ENCODE measurements around the gene AMBP. TPM values are rescaled to one million over a fixed set of nuclear protein-coding genes. Genes with fewer than 3 reads are reported as not detected.

Gene AMBP
- total RNA-seq, 1 donor from 2014 or later, result not detected

GRCh38 chr9:114091711-114092110 is 13.6 kb upstream of the AMBP start:
- no peak for TF ChIP-seq CTCF (IDR thresholded peaks at IDR 0.05; ENCODE audit: insufficient read depth, low read length, severe bottlenecking)
- no peak for FAIRE-seq
- Histone ChIP-seq H3K4me3 (ENCODE audit: low read depth, low read length) (no peak overlapping the region), H3K27me3 (ENCODE audit: control insufficient read depth, insufficient read depth, low read length) (peaks cover 5% of the 10 kb centered on the region), H3K36me3 (ENCODE audit: control insufficient read depth, insufficient read depth, low read length) (no peaks in the 10 kb centered on the region)
- no peak for DNase-seq (ENCODE audit: low read depth)

GRCh38 chr9:114090798-114091197 is 12.7 kb upstream of the AMBP start:
- Histone ChIP-seq H3K27me3 (ENCODE audit: control insufficient read depth, insufficient read depth, low read length) (peaks cover 5% of the 10 kb centered on the region), H3K36me3 (ENCODE audit: control insufficient read depth, insufficient read depth, low read length) (no peaks in the 10 kb centered on the region), H3K4me3 (ENCODE audit: low read depth, low read length) (no peak overlapping the region)
- TF ChIP-seq CTCF (IDR thresholded peaks at IDR 0.05; ENCODE audit: insufficient read depth, low read length, severe bottlenecking), result no peak
- DNase-seq (ENCODE audit: low read depth) (no peak), FAIRE-seq (no peak)

GRCh38 chr9:114089206-114089840 is 11.2 kb upstream of the AMBP start:
- FAIRE-seq (no peak), DNase-seq (ENCODE audit: low read depth) (no peak)
- H3K36me3 ChIP-seq (ENCODE audit: control insufficient read depth, insufficient read depth, low read length), result no peaks in the 10 kb centered on the region
- peaks cover 5% of the 10 kb centered on the region for H3K27me3 ChIP-seq (ENCODE audit: control insufficient read depth, insufficient read depth, low read length)
- no peak overlapping the region for H3K4me3 ChIP-seq (ENCODE audit: low read depth, low read length)
- no peak for TF ChIP-seq CTCF (IDR thresholded peaks at IDR 0.05; ENCODE audit: insufficient read depth, low read length, severe bottlenecking)

GRCh38 chr9:114088571-114089170 is 10.6 kb upstream of the AMBP start:
- Histone ChIP-seq H3K36me3 (ENCODE audit: control insufficient read depth, insufficient read depth, low read length) (no peaks in the 10 kb centered on the region), H3K4me3 (ENCODE audit: low read depth, low read length) (no peak overlapping the region), H3K27me3 (ENCODE audit: control insufficient read depth, insufficient read depth, low read length) (peaks cover 5% of the 10 kb centered on the region)
- DNase-seq (ENCODE audit: low read depth) (no peak), FAIRE-seq (peak; percentile 64)
- no peak for TF ChIP-seq CTCF (IDR thresholded peaks at IDR 0.05; ENCODE audit: insufficient read depth, low read length, severe bottlenecking)

GRCh38 chr9:114087721-114088120 is 9.6 kb upstream of the AMBP start:
- Histone ChIP-seq H3K36me3 (ENCODE audit: control insufficient read depth, insufficient read depth, low read length) (no peaks in the 10 kb centered on the region), H3K4me3 (ENCODE audit: low read depth, low read length) (no peak overlapping the region), H3K27me3 (ENCODE audit: control insufficient read depth, insufficient read depth, low read length) (peaks cover 5% of the 10 kb centered on the region)
- no peak for DNase-seq (ENCODE audit: low read depth)
- no peak for TF ChIP-seq CTCF (IDR thresholded peaks at IDR 0.05; ENCODE audit: insufficient read depth, low read length, severe bottlenecking)
- FAIRE-seq, result no peak

GRCh38 chr9:114086607-114087006 is 8.5 kb upstream of the AMBP start:
- FAIRE-seq, result no peak
- no peaks in the 10 kb centered on the region for H3K36me3 ChIP-seq (ENCODE audit: control insufficient read depth, insufficient read depth, low read length)
- no peak overlapping the region for H3K4me3 ChIP-seq (ENCODE audit: low read depth, low read length)
- TF ChIP-seq CTCF (IDR thresholded peaks at IDR 0.05; ENCODE audit: insufficient read depth, low read length, severe bottlenecking), result no peak
- DNase-seq (ENCODE audit: low read depth), result no peak
- peaks cover 5% of the 10 kb centered on the region for H3K27me3 ChIP-seq (ENCODE audit: control insufficient read depth, insufficient read depth, low read length)
